ENCODE data around the gene ARID1B. TPM values are rescaled to one million over a fixed set of nuclear protein-coding genes. Genes with fewer than 3 reads are reported as not detected.

The ARID1B gene
- total RNA-seq, 2 experiments from 2014 or later, result 90.1 to 164 TPM

DNA sequence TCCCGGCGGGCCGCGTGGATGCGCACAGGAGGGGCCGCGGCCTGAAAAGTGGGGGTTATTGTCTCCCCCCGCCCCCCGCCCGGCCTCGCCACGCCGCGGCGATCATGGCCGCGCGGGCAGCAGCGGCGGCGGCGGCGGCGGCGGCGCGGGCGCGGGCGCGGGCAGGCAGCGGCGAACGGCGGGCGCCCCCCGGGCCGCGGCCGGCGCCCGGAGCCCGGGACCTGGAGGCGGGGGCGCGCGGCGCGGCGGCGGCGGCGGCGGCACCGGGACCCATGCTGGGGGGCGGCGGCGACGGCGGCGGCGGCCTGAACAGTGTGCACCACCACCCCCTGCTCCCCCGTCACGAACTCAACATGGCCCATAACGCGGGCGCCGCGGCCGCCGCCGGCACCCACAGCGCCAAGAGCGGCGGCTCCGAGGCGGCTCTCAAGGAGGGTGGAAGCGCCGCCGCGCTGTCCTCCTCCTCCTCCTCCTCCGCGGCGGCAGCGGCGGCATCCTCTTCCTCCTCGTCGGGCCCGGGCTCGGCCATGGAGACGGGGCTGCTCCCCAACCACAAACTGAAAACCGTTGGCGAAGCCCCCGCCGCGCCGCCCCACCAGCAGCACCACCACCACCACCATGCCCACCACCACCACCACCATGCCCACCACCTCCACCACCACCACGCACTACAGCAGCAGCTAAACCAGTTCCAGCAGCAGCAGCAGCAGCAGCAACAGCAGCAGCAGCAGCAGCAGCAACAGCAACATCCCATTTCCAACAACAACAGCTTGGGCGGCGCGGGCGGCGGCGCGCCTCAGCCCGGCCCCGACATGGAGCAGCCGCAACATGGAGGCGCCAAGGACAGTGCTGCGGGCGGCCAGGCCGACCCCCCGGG lies 637 bp downstream of the ARID1B start:
- Histone ChIP-seq H4K20me1 (ENCODE audit: insufficient read depth, low read length) (peaks cover 24% of the 10 kb centered on the region), H3K79me2 (ENCODE audit: insufficient read depth, low read depth, low read length) (peaks cover 49% of the 10 kb centered on the region), H3K4me2 (ENCODE audit: low read length) (peak overlapping the region; percentile 85), H3K9me2 (ENCODE audit: insufficient read depth, low read length) (no peaks in the 10 kb centered on the region), H3K4me3 (ENCODE audit: low read depth, low read length, poor library complexity, severe bottlenecking) (peak overlapping the region; percentile 80), H3K36me3 (ENCODE audit: insufficient read depth, low read length) (peaks cover 12% of the 10 kb centered on the region; the same call in 1 of the 2 replicates), H3K4me1 (ENCODE audit: insufficient read depth, low read length, poor library complexity, severe bottlenecking) (peaks cover 40% of the 10 kb centered on the region), H3K27ac (ENCODE audit: low read depth, low read length, poor library complexity, severe bottlenecking) (peak overlapping the region; percentile 97), H3K9me3 (ENCODE audit: low read length) (no peaks in the 10 kb centered on the region), H2AFZ (ENCODE audit: low read length) (no peak overlapping the region)
- no TSS peak for BruUV-seq (replicated peaks)
- ChIA-PET POLR2A (interaction anchor here (0.5 to 2.7 kb wide), 7 partner anchors 10 to 362 kb away, joined by 3 to 21 read pairs (median 5); no protein-coding TSS in a partner anchor), CTCF (ENCODE audit: unreplicated experiment) (interaction anchor here (0.6 to 0.7 kb wide), 3 partner anchors 21 to 213 kb away, joined by 5 to 20 read pairs (median 17); no protein-coding TSS in a partner anchor)
- TF ChIP-seq EZH2phosphoT487 (IDR thresholded peaks at IDR 0.05; ENCODE audit: borderline replicate concordance, low read depth, low read length), result no peak
- TF ChIP-seq, protein P1, sequence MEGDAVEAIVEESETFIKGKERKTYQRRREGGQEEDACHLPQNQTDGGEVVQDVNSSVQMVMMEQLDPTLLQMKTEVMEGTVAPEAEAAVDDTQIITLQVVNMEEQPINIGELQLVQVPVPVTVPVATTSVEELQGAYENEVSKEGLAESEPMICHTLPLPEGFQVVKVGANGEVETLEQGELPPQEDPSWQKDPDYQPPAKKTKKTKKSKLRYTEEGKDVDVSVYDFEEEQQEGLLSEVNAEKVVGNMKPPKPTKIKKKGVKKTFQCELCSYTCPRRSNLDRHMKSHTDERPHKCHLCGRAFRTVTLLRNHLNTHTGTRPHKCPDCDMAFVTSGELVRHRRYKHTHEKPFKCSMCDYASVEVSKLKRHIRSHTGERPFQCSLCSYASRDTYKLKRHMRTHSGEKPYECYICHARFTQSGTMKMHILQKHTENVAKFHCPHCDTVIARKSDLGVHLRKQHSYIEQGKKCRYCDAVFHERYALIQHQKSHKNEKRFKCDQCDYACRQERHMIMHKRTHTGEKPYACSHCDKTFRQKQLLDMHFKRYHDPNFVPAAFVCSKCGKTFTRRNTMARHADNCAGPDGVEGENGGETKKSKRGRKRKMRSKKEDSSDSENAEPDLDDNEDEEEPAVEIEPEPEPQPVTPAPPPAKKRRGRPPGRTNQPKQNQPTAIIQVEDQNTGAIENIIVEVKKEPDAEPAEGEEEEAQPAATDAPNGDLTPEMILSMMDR (conservative IDR thresholded peaks at IDR 0.05; ENCODE audit: low read length), result no peak
- intact Hi-C loops (cut with micrococcal nuclease; ENCODE audit: unreplicated experiment), result loop anchor here (1.0 to 5.0 kb wide), 8 partner anchors 23 to 496 kb away; no protein-coding TSS in a partner anchor
- peak; percentile 79 for DNase-seq (ENCODE audit: low spot score)

DNA sequence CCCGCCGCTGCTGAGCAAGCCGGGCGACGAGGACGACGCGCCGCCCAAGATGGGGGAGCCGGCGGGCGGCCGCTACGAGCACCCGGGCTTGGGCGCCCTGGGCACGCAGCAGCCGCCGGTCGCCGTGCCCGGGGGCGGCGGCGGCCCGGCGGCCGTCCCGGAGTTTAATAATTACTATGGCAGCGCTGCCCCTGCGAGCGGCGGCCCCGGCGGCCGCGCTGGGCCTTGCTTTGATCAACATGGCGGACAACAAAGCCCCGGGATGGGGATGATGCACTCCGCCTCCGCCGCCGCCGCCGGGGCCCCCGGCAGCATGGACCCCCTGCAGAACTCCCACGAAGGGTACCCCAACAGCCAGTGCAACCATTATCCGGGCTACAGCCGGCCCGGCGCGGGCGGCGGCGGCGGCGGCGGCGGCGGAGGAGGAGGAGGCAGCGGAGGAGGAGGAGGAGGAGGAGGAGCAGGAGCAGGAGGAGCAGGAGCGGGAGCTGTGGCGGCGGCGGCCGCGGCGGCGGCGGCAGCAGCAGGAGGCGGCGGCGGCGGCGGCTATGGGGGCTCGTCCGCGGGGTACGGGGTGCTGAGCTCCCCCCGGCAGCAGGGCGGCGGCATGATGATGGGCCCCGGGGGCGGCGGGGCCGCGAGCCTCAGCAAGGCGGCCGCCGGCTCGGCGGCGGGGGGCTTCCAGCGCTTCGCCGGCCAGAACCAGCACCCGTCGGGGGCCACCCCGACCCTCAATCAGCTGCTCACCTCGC lies 1.5 kb downstream of the ARID1B start:
- CTCF ChIA-PET (ENCODE audit: unreplicated experiment), result interaction anchor here (0.6 to 0.7 kb wide), 3 partner anchors 20 to 214 kb away, joined by 5 to 20 read pairs (median 17); no protein-coding TSS in a partner anchor
- Histone ChIP-seq H3K4me3 (ENCODE audit: low read depth, low read length, poor library complexity, severe bottlenecking) (peak overlapping the region; percentile 76), H3K79me2 (ENCODE audit: insufficient read depth, low read depth, low read length) (peaks cover 57% of the 10 kb centered on the region), H3K9me3 (ENCODE audit: low read length) (no peaks in the 10 kb centered on the region), H3K4me2 (ENCODE audit: low read length) (peak overlapping the region; percentile 85), H3K36me3 (ENCODE audit: insufficient read depth, low read length) (peaks cover 20% of the 10 kb centered on the region; the same call in 1 of the 2 replicates), H3K9me2 (ENCODE audit: insufficient read depth, low read length) (no peaks in the 10 kb centered on the region), H2AFZ (ENCODE audit: low read length) (peak overlapping the region; percentile 31), H3K27ac (ENCODE audit: low read depth, low read length, poor library complexity, severe bottlenecking) (peak overlapping the region; percentile 86), H4K20me1 (ENCODE audit: insufficient read depth, low read length) (peaks cover 32% of the 10 kb centered on the region), H3K4me1 (ENCODE audit: insufficient read depth, low read length, poor library complexity, severe bottlenecking) (peaks cover 41% of the 10 kb centered on the region)
- TF ChIP-seq EZH2phosphoT487 (IDR thresholded peaks at IDR 0.05; ENCODE audit: borderline replicate concordance, low read depth, low read length), result no peak
- TF ChIP-seq, protein P1 (conservative IDR thresholded peaks at IDR 0.05; ENCODE audit: low read length), result no peak
- POLR2A ChIA-PET, result interaction anchor here (0.6 to 1.5 kb wide), 6 partner anchors 9 to 197 kb away, joined by 3 to 5 read pairs (median 3); no protein-coding TSS in a partner anchor
- peak; percentile 65 for DNase-seq (ENCODE audit: low spot score)
- intact Hi-C loops (cut with micrococcal nuclease; ENCODE audit: unreplicated experiment), result loop anchor here (1.0 to 5.0 kb wide), 3 partner anchors 80 to 496 kb away; no protein-coding TSS in a partner anchor
- no TSS peak for BruUV-seq (replicated peaks)

Measured in OCI-LY7 (cell line).